HCT116 (cell line): Measurements from ENCODE around the gene NUS1. TPM values are rescaled to one million over a fixed set of nuclear protein-coding genes. Genes with fewer than 3 reads are reported as not detected.
"Not testable (repeated sequence)": the region's sequence is repeated elsewhere in the genome, so short reads cannot be mapped to it uniquely, and the experiment has no call there.

Experiments
- ATAC-seq: fragments of 200-7000 bp; cut with Tn5 transposase; 2 replicates; pipeline ENCODE4 v1.9.1; 2020; ENCODE audit warnings: mild to moderate bottlenecking, moderate library complexity
- BruUV-seq: library from RNA; stranded (reverse); fragments of 400-500 nt; replicated peaks from 2 replicates; lab custom pipeline; 2021; lab: Mats Ljungman, UMichigan
- CTCF ChIA-PET: fragments of 300-600 bp; sonication (Branson Sonifier 250); formaldehyde crosslinking; loops from one replicate; lab custom pipeline; 2021; ENCODE audit warnings: antibody characterized with exemption; lab: Charles Lee
- POLR2A ChIA-PET: fragments of 300-600, 350-600 bp; sonication (Branson Sonifier 250); formaldehyde crosslinking; loops from one replicate; lab custom pipeline; 2021; ENCODE audit warnings: antibody characterized with exemption; lab: Charles Lee
- RAD21 ChIA-PET, 2 experiments: fragments of 300-600 bp; sonication (Branson Sonifier 250); formaldehyde crosslinking; loops; one replicate each; lab custom pipeline; 2023; ENCODE audit warnings: low total read pairs in 2 of 2; ENCODE audit not compliant: uncharacterized antibody in 2 of 2, unreplicated experiment in 2 of 2, low non-redundant PET in 1 of 2; lab: Charles Lee
- DNase-seq: peaks from one replicate; pipeline ENCODE4 v3.0.0-alpha.2; 2010; ENCODE audit warnings: low read depth, low spot score
- H2AFZ ChIP-seq: fragments of 200-600 bp; shearing (Covaris generic), sonication (generic); 2 replicates; pipeline ENCODE4 v1.6.1; 2017; ENCODE audit warnings: low read depth, mixed run types, mixed read lengths, antibody characterized with exemption, low read length; ENCODE audit not compliant: poor library complexity, severe bottlenecking
- H3K27ac ChIP-seq: 2 replicates; pipeline ENCODE4 v1.5.1; 2012; ENCODE audit warnings: low read depth, low read length
- H3K27me3 ChIP-seq: fragments of 200-600 bp; sonication (generic); 2 replicates; pipeline ENCODE4 v1.6.1; 2016; ENCODE audit warnings: mixed run types, low read length, mixed read lengths; ENCODE audit not compliant: insufficient read depth
- H3K36me3 ChIP-seq, 2 experiments: fragments of 200-500 bp in 1 of 2; fragments of 200-600 bp in 1 of 2; sonication (Bioruptor generic) in 1 of 2; sonication (generic) in 1 of 2; 2 replicates each; pipeline versions ENCODE4 v1.5.1 to v1.6.1; 2014 to 2016; ENCODE audit warnings: low read length in 2 of 2, inconsistent platforms in 1 of 2, mixed read lengths in 1 of 2, mixed run types in 1 of 2; ENCODE audit not compliant: insufficient read depth in 2 of 2, control insufficient read depth in 1 of 2
- H3K4me1 ChIP-seq, 2 experiments: fragments of 200-600 bp in 1 of 2; sonication (generic) in 1 of 2; 2 replicates each; pipeline versions ENCODE4 v1.5.1 to v1.6.1; 2012 to 2017; ENCODE audit warnings: low read length in 2 of 2, inconsistent platforms in 1 of 2, mild to moderate bottlenecking in 1 of 2, mixed read lengths in 1 of 2, mixed run types in 1 of 2, moderate library complexity in 1 of 2; ENCODE audit not compliant: insufficient read depth in 2 of 2, control insufficient read depth in 1 of 2
- H3K4me2 ChIP-seq: fragments of 200-600 bp; sonication (generic); 2 replicates; pipeline ENCODE4 v1.6.1; 2017; ENCODE audit warnings: mixed run types, low read length, mixed read lengths
- H3K4me3 ChIP-seq, 2 experiments: fragments of 200-600 bp in 1 of 2; sonication (generic) in 1 of 2; replicated peaks in 1 of 2; 2 replicates each; pipeline ENCODE4 v1.5.1; 2011 to 2016; ENCODE audit warnings: low read length in 2 of 2, control low read depth in 1 of 2, low read depth in 1 of 2, mild to moderate bottlenecking in 1 of 2, mixed read lengths in 1 of 2, mixed run types in 1 of 2
- H3K79me2 ChIP-seq: fragments of 200-600 bp; sonication (generic); 2 replicates; pipeline ENCODE4 v1.6.1; 2017; ENCODE audit warnings: mild to moderate bottlenecking, mixed run types, low read length, moderate library complexity, mixed read lengths; ENCODE audit not compliant: insufficient read depth
- H3K9ac ChIP-seq: fragments of 200-600 bp; sonication (generic); 2 replicates; pipeline ENCODE4 v1.6.1; 2016; ENCODE audit warnings: low read length, mixed read lengths
- H3K9me2 ChIP-seq: fragments of 200-600 bp; sonication (generic), shearing (Covaris generic); 2 replicates; pipeline ENCODE4 v1.6.1; 2017; ENCODE audit warnings: mixed run types, mild to moderate bottlenecking, moderate library complexity; ENCODE audit not compliant: insufficient read depth
- H3K9me3 ChIP-seq, 2 experiments: fragments of 200-500 bp in 1 of 2; fragments of 200-600 bp in 1 of 2; sonication (Bioruptor generic) in 1 of 2; sonication (generic) in 1 of 2; 2 replicates each; pipeline ENCODE4 v1.6.1; 2014 to 2017; ENCODE audit warnings: low read length in 2 of 2, mixed read lengths in 2 of 2, inconsistent platforms in 1 of 2, low read depth in 1 of 2, mild to moderate bottlenecking in 1 of 2, mixed run types in 1 of 2, moderate library complexity in 1 of 2; ENCODE audit not compliant: control insufficient read depth in 1 of 2, insufficient read depth in 1 of 2
- H4K20me1 ChIP-seq: fragments of 200-600 bp; sonication (generic), shearing (Covaris generic); 2 replicates; pipeline ENCODE4 v1.6.1; 2017; ENCODE audit warnings: mixed run types, mild to moderate bottlenecking, moderate library complexity; ENCODE audit not compliant: insufficient read depth
- EGR1 ChIP-seq: IDR thresholded peaks from 2 replicates; pipeline ENCODE4 v1.6.1; 2012; ENCODE audit warnings: low read depth
- FOSL1 ChIP-seq: IDR thresholded peaks from 2 replicates; pipeline ENCODE4 v1.6.1; 2012; ENCODE audit warnings: low read depth
- SRF ChIP-seq: IDR thresholded peaks from 2 replicates; pipeline ENCODE4 v1.6.1; 2012; ENCODE audit warnings: low read depth
- ZFX ChIP-seq: fragments of 450-650 bp; IDR thresholded peaks from 2 replicates; pipeline ENCODE4 v1.6.1; 2017
- intact Hi-C: fragments of 100-400 bp; cut with micrococcal nuclease; formaldehyde crosslinking; loops from 2 replicates; pipeline ENCODE4 v1.10.0; 2022
- total RNA-seq: library from RNA; stranded (reverse); gene quantifications from one replicate; pipeline ENCODE4 v1.2.1, GENCODE V29; 2021; ENCODE audit not compliant: unreplicated experiment
- TF ChIP-seq, protein P1 (sequence below), 3 experiments: fragments of 200-600 bp in 1 of 3; sonication (generic) in 1 of 3; IDR thresholded peaks in 2 of 3; conservative IDR thresholded peaks in 1 of 3; 2 replicates each; pipeline ENCODE4 v1.5.1; 2012 to 2017; ENCODE audit warnings: low read depth in 2 of 3, low read length in 2 of 3, antibody characterized with exemption in 1 of 3, borderline replicate concordance in 1 of 3, control low read depth in 1 of 3, mild to moderate bottlenecking in 1 of 3, mixed read lengths in 1 of 3, mixed run types in 1 of 3, moderate library complexity in 1 of 3; ENCODE audit not compliant: insufficient read depth in 1 of 3

Gene NUS1
- total RNA-seq, 1 experiment from 2014 or later, result 46.2 TPM

DNA sequence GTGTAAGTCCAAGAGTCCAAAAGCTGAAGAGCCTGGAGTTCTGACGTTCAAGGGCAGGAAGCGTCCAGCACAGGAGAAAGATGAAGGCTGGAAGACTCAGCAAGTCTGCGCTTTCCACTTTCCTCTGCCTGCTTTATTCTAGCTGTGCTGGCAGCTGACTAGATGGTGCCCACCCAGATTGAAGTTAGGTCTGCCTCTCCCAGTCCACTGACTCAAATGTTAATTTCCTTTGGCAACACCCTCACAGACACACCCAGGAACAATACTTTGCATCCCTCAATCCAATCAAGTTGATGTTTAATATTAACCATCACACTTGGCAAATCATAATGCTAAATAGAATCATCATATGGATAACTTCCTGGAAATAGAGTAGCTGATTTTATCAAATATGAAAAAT, 23.3 kb upstream of the NUS1 start:
- RAD21 ChIA-PET, DNase-seq, intact Hi-C loops, H2AFZ ChIP-seq, H3K4me2 ChIP-seq, H3K27me3 ChIP-seq, H3K4me3 ChIP-seq, H3K4me1 ChIP-seq, H3K27ac ChIP-seq, BruUV-seq, H3K36me3 ChIP-seq, CTCF ChIA-PET, H3K9ac ChIP-seq, POLR2A ChIA-PET, ATAC-seq, H4K20me1 ChIP-seq, H3K9me2 ChIP-seq, H3K9me3 ChIP-seq, H3K79me2 ChIP-seq: not testable (repeated sequence)

DNA sequence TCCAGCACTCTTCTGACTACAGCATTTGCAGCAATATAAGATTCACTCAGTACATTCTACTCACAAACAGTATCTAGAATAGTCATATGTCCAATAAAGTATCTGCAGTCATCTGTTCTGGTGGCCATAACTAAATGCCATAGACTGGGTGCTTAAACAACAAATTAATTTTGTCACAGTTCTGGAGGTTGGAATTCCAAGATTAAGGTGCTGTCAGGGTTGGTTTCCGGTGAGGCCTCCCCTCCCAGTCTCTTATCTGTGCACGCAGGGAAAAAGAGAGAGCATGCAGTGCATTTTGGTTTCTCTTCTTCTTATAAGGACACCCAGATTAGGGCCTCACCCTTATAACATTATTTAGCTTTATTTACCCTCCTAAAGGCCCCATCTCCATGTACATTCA, 21.3 kb upstream of the NUS1 start:
- Histone ChIP-seq H3K4me1 (no peaks in the 10 kb centered on the region), H3K9me3 (no peaks in the 10 kb centered on the region), H3K9me2 (no peaks in the 10 kb centered on the region), H3K4me3 (no peak overlapping the region), H2AFZ (no peak overlapping the region), H3K27me3 (no peaks in the 10 kb centered on the region), H3K9ac (no peak overlapping the region), H3K4me2 (no peak overlapping the region), H3K36me3 (no peaks in the 10 kb centered on the region), H3K79me2 (no peaks in the 10 kb centered on the region), H3K27ac (no peak overlapping the region), H4K20me1 (no peaks in the 10 kb centered on the region)
- no peak for ATAC-seq
- POLR2A ChIA-PET, result no interaction called here
- no peak for TF ChIP-seq ZFX
- RAD21 ChIA-PET, result no interaction called here
- intact Hi-C loops, result no loop called here
- BruUV-seq, result no TSS peak
- no peak for DNase-seq
- CTCF ChIA-PET, result no interaction called here

DNA sequence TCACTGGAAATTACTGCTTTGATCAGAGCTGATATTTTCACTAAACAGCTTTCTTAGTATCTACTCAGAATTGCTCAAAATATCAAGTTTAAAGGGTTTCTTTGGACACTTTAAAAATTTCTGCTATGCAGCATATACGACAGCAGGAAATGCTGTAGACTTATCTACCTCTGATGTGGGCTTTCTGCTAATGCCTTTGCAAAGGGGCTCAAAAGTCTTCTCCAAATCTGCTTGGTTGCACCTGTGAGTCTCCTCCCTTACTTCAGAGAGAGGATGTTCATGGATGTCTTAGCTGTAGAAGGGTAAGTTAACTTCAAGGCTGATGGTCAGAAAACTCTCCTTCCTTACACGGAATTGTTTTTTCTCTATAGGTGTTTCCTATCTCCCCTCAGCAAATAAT, 19.9 kb upstream of the NUS1 start:
- ATAC-seq (no peak), DNase-seq (no peak)
- TF ChIP-seq FOSL1 (no peak), EGR1 (no peak), SRF (no peak)
- TF ChIP-seq, protein P1, sequence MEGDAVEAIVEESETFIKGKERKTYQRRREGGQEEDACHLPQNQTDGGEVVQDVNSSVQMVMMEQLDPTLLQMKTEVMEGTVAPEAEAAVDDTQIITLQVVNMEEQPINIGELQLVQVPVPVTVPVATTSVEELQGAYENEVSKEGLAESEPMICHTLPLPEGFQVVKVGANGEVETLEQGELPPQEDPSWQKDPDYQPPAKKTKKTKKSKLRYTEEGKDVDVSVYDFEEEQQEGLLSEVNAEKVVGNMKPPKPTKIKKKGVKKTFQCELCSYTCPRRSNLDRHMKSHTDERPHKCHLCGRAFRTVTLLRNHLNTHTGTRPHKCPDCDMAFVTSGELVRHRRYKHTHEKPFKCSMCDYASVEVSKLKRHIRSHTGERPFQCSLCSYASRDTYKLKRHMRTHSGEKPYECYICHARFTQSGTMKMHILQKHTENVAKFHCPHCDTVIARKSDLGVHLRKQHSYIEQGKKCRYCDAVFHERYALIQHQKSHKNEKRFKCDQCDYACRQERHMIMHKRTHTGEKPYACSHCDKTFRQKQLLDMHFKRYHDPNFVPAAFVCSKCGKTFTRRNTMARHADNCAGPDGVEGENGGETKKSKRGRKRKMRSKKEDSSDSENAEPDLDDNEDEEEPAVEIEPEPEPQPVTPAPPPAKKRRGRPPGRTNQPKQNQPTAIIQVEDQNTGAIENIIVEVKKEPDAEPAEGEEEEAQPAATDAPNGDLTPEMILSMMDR (IDR thresholded peaks at IDR 0.05 in 2 of 3, conservative IDR thresholded peaks at IDR 0.05 in 1 of 3; ENCODE audit: borderline replicate concordance in 1 of 3, insufficient read depth in 1 of 3, low read depth in 2 of 3, low read length in 2 of 3), result no peak
- no peaks in the 10 kb centered on the region for H4K20me1 ChIP-seq
- H3K9ac ChIP-seq, result no peak overlapping the region
- H3K27ac ChIP-seq, result no peak overlapping the region
- H3K27me3 ChIP-seq, result no peaks in the 10 kb centered on the region
- no TSS peak for BruUV-seq
- no peaks in the 10 kb centered on the region for H3K9me2 ChIP-seq
- no peak overlapping the region for H3K4me3 ChIP-seq
- ChIA-PET CTCF (no interaction called here), POLR2A (no interaction called here), RAD21 (no interaction called here)
- no peak overlapping the region for H3K4me2 ChIP-seq
- H3K9me3 ChIP-seq, result no peaks in the 10 kb centered on the region
- intact Hi-C loops, result no loop called here
- H2AFZ ChIP-seq, result no peak overlapping the region
- no peaks in the 10 kb centered on the region for H3K4me1 ChIP-seq
- H3K79me2 ChIP-seq, result no peaks in the 10 kb centered on the region
- H3K36me3 ChIP-seq, result no peaks in the 10 kb centered on the region
